Stimulated activated CD8-positive, alpha-beta memory T cell treated with anti-CD3 and anti-CD28 coated beads, Interleukin-2, amount 100 ng/mL, for 48 hours (primary cell): ENCODE results near the gene PRKCE.

Experiments used
- DNase-seq, 2 donors: peaks; one replicate each; pipeline ENCODE4 v3.0.0-alpha.2; 2020; ENCODE audit warnings: low read depth in 2 of 2

The PRKCE gene

DNA sequence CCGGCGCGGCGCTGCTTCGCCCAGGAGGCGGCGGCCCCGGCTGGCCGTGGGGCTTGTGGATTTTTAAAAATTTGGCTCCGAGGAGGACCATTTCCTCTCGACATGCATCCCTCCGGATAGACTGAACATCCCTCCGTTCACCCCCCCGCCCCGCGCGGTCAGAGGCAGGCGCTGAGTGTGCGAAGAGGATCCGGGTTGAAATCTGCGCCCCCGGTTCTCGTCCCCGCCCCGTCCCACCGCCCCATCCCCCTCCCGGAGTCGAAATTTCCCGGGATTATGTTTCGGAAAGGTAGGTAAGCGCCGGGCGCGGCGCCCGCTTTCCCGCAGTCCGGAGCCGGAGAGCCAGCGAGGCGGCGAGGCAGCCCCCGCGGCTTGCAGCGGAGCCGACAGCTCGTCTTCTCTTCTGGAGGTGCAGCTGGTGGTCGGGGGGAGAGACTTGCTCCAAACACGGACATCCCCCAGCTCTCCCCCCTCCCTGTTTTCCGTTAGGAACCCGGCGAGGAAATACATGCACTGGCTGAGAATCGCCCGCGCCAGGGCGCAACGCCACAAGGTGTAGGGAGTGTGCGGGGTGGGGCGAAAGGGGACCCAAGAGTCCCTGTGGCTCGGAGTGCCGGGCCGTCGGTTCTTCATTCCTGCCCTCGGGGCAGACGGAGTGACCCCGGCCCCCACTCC, at the start of gene PRKCE:
Gene PRKCE, plus strand, starts transcription at position 261 of the 675 bp plus-strand sequence.
- DNase-seq: peak; percentile 17 to 26

DNA sequence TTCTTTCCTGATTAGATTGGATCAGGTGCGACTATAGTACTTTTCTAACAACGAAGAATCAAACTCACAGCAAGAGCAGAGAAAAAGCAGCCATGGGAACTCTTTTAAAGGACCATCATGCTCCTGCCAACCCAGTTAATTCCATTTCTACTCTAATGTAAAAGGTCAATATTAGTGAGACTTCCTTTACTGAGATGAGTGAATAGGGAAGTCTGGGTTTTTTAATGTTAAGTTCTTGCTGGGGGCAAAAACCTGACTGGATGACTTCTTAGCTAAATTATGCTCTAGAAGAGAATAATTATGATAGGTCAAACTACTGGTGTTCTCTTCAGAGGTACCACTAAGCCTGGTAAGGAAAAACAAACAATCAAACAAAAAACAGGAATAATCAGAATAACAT, 48.9 kb upstream of the PRKCE start:
- no peak for DNase-seq

DNA sequence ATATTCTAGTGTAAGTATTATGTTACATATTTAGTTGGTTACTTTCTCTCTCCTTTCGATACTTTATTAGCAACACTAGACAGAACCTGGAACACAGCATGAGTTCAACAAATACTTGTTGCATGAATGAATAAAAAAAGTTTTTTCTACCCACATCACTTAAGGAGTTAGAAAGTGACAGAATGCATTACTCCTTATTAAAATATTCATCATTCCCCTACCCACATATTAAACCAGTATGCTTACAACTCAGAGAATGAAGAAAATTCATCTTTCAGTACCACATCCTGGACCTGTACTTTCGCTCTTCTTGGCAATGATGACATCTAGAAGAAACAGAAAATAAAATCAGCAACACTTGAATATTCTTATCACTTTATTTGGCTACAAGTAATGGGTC, 46.4 kb upstream of the PRKCE start:
- DNase-seq: no peak

DNA sequence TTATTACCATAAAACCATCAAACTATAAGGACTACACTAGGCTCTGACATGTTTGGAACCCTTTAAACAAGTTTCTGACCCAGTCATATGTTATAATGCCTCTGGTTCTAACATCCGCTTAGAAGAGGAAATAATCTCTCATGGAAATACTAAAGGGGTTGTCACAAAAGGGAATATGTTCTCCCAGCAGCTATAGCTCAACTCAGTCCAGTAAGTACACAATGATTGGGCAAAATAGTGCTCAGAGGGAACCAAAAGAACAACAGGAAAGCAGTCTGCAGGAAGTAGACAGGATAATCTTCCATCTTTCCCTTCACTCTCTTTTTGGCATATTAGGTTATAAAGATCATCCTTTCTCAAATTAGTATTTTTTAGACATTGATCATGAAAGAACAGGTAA, 44.7 kb upstream of the PRKCE start:
- no peak for DNase-seq

DNA sequence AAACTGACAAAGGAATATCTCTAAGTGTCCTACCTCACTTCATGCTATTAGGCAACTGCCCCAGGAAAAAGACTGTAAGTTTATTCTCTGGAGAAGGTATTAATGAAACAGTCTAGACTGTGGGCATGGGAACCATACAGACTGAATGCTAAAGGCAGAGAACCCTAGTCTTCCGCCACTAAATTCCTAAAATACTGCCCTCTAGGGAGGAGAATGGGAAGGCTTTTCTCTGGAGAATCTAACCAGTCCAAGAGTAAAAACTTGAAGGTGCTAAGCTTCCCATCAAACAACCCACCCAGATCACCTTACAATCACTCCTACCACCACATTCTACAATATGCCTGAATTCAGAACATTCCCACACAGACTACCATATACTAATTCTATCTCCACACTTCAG, 43.8 kb upstream of the PRKCE start:
- DNase-seq: no peak

DNA sequence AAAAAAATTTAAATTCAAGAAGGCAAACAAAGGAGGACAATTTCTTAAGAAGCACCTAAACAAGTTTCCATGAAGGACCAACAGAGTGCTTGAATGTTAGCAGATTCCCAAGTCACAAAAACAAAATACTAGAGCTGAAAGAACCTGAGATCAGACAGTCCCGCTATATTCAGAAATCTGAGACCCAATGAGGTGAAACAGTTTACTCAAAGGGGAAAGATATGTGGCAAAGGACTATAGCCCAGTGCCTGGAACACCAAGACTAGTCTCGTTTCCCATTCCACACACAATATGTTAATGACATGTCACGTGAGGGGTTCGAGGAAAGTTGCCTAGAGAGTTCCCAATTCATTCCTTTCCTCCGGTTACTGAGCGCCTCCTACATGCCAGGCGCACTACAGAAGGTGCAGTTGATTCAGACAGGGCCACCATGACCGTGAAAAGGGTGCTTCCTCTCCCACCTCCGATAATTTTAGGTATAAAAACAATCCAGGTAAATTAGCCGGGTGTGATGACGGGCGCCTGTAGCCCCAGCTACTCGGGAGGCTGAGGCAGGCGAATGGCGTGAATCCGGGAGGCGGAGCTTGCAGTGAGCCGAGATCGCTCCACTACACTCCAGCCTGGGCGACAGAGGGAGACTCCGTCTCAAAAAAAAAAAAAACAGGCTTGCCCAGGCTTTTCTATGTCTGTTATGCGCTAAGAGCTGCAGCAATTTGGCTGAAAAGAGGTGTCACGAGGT, 41.0 kb upstream of the PRKCE start:
- DNase-seq: peak in 1 of 2 donors; percentile 15

DNA sequence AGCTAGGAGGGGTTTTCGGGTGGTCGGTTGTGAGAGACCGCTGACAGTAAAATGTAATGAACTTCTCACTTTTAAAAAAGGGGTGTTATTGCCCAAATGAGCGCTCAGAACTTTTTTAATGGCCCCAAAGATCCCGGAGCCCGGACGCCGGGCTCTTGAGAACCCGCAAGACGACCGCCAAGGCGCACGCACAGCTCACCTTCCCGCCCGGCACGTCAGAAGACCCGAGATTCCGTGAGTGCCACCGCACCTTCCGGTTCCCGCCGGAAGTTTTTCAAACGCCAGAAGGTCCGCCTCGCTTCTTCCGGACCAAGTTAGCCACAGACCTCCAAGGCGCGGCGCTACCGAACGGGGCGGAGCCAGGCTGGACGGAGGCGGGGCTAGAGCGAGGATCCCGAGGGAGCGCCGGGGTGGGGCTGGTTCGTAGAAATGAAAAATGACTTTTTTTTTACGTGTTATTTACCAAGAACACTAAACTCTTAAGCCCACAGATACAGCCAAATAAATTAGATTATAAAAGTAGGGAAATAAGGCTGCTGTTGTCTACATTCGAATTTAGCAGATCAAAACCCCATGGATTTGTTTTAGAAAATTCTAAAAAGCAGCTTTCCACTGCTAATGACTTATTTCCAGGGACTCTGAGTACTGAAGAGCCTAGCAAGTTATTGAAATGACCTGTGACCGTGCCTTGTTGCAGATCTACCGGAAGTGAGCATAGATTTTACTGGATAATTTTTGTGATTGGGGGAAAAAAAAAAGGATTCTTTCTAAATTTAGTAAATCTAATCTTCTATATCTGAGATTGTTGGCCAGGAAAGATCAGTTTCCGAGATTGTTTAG, 40.2 kb upstream of the PRKCE start, which contains the start of gene SRBD1:
Gene SRBD1, minus strand, starts transcription at position 248 of the 840 bp plus-strand sequence. CDS start 5,826 bp downstream, outside the sequence.
- DNase-seq: peak; percentile 86 to 92

DNA sequence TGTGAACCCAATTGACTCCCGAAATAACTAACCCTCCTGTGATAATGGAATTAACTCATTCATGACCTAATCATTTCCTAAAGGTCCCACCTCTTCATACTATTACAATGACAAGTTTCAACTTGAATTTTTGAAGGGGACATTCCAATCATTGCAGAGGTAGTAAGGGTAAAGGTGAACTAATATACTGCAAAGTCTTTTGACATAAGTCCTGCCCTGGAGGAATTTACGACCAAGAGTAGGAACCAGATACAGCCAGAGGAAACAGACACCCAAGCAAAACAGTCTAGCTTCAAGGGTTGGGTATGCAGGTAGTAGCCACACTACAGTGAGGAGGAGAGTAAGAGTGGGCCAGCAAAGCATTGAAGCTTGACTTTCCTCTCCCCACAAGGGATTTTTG, 39.2 kb upstream of the PRKCE start:
- no peak for DNase-seq

DNA sequence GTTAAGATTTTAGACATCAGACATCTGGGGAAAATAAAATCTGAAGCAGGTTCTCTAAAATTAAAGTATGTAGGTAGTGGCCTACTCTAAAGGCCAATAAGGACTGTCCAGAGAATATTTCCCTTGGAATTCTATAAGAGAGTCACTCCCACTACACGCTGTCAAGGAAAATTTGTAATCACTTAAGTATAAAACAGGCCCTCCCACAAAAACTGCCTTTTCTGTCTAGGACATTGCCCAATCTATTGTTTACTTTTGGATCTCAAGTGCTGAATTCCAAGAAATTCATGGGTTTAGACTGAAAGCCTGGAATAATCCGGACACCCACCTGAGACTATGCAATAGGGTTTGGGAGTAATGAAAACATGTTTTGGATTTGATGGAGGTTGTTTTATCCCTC, 38.7 kb upstream of the PRKCE start:
- DNase-seq: no peak

DNA sequence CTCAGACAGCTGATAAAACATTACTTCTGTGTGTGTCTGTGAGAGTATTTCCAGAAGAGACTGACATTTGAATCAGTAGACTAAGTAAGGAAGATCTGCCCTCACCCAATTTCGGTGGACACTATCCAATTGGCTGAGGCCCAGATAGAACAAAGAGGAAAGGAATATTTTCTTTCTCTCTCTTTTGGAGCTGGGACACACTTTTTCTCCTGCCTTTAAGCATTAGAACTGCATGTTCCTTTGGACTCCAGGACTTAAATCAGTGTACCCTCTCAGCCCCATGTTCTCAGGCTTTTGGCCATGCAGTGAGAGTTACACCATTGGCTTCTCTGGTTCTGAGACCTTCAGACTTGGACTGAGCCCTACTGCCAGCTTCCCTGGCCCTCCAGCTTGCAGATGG, 37.1 kb upstream of the PRKCE start:
- DNase-seq: no peak

DNA sequence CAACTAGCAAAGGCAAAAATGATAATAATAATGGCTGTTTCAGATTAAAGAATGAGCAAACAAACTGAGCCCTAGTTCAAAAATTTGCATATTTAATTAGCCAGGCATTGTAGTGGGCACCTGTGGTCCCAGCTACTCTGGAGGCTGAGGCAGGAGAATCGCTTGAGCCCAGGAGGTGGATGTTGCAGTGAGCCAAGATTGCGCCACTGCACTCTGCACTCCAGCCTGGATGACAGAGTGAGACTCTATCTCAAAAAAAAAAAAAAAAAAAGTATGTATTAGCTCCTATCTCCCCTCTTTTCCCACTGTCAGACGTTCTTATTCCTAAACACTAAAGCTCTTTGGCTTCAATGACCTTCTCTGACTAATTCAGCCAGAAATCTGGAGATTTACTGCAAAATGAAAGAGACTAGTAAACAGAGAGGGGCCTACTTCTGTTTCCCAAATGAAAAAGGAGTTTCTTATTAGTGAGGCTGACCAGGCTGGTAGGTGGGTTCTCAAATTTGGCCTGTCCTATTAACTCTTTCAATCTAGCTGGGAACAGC, 36.5 kb upstream of the PRKCE start:
- DNase-seq: no peak

DNA sequence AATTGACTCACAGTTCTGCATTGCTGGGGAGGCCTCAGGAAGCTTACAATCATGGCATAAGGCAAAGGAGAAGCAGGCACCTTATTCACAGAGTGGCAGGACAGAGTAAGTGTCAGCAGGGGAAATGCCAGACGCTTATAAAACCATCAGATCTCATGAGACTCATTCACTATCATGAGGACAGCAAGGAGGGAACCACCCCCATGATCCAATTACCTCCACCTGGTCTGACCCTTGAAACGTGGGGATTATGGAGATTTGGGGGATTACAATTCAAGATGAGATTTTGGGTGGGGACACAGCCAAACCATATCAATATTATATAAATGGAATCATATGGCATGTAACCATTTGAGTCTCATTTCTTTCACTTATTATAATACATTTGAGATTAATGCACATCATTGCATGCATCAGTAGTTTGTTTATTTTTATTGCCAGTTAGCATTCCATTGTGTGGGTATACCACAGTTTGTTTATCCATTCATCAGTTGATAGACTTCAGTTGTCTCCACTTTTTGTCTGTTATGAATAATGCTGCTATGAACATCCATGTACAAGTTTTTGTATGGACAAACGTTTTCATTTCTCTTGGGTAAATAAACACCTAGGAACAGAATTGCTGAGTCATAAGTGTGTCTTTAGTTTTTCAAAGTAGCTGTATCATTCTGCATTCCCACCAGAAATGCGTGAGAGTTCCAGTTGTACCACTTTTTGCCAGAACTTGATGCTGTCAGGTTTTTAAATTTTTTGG, 34.6 kb upstream of the PRKCE start:
- DNase-seq: no peak

DNA sequence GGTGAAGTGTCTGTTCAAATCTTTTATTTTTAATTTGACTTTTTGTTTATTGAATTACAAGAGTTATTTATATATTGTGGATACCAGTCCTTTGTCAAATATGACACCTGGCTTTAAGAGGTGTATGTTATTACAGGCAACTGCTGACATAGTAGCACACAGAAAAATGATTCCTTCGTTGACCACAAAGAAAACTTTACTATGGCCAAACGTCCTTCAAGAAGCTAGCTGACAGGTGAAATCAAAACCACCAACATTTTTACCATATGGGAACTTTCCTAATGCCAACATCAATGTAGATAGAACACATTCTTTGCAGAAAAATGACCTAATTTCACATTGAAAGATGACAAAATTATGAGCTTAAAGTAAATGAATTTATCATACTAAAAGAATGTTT, 34.0 kb upstream of the PRKCE start:
- no peak for DNase-seq

DNA sequence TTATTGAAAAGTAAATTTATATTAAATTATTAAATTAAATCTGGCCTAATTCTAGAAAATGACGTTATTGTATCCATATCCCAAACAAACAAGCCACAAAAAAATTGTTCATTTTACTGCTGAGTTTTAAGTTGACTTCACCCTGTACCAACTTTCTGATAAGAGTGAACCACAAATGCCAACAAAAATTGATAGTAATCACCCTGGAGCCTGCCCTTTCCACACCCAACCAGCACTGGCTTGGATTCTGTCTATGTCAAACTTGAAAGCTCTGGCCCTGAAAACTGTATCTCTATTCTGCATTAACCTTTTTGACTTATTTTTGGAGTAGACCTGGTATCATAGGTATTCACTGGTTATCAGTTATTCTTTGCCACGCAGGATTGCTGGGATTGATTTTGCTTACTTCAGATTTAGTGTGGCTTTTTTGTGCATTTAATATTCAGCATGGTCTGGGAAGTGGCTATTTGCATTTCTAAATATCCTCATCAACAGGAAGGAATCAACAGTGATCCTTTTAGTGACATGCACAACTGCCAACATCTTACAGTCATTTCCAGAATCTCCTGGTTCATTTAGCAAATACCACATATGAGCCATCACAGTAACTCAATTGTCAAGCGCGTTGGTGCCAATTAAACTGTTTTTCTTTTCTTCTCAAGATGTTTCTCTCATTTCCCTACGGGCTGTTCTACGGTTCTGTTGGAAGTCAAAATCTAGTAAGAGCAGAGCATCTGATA, 29.0 kb upstream of the PRKCE start:
- no peak for DNase-seq

DNA sequence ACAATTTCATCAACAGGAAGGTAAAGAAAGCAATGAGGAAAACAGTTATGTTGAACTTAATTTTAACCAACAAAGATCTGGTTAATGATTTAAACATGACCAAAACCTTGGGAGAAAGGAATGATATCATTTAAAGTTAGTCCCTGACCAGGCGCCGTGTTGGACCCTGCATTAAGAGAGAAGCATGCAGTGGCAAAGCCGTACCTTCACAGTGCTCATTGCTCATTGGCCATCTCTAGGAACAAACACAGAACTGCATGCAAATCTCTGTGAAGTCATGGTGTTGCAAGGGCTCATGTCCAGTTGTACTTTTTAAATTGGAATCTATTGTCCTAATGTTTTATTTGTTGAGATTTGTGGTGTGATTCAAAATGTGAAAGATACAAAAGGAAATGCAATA, 28.4 kb upstream of the PRKCE start:
- no peak for DNase-seq

DNA sequence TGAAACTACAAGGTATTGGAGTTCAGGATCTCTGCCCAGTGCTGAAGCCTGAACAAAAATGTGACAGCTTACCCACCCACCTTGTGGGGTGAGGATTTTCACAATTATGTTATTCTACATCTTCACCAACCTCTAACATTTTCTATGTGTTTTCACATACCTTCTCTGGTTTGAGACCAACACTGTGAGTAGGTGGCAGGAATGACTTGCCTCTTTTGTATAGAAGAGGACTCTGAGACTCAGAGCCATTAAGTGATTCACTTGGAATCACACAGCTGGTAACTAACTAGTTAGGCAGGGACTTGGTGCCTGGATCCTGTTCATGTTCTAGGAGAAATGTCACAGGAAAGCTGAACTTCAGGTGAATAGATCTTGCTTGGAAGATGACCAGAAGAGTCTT, 25.7 kb upstream of the PRKCE start:
- no peak for DNase-seq

DNA sequence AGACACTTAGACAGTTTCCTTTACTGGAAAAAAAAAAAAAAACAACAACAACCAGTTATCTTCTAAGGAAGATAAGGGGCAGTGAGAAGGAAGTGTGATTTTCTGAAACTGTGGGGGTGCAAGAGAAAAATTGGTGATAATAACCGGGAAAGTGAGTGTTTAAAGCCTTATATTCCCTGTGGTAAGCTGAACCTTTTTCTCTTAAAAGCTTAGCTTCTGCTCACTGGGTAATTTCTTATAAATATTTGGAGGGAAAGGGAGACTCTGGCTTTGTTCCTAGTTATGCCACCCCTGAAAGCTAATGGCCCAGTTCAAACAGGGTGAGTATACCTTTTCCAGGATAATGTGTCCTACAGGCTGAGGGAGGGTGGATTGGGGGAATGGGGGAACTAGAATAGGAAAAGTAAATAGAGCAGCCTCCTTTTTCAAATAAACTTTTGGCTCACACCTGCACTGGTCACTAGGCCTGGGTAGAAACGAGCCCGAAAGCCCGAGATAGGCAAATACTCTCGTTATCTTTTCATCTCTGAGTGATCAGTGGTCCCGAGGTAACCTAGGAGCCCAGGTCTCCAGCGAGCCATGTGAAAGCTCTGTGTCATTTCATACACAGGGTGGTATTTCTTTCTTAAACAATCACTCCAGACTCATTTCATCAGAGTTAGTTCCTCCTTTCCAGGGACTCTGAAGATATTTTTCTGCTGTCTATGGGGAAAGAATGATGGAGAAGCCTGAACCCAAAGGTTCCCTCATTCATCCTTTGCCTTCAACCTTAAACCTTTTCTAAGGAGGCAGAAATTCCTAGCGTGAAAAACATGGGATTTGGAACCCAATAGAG, 24.9 kb upstream of the PRKCE start:
- DNase-seq: no peak

DNA sequence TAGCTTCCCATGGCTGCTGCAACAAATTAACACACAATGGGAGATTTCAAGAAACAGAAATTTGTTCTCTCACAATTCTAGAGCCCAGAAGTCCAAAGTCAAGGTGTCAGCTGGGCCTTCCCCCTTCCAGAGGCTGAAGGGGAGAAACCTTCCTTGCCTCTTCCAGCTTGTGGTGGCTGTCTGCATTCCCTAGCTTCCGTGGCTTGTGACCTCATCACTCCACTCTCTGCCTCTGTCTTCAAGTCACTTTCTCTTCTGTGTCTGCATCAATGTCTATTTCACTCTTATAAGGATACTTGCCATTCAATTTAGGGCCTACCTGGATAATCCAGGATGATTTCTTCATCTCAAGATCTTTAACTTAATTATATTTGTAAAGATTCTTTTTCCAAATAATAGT, 23.6 kb upstream of the PRKCE start:
- DNase-seq: no peak

DNA sequence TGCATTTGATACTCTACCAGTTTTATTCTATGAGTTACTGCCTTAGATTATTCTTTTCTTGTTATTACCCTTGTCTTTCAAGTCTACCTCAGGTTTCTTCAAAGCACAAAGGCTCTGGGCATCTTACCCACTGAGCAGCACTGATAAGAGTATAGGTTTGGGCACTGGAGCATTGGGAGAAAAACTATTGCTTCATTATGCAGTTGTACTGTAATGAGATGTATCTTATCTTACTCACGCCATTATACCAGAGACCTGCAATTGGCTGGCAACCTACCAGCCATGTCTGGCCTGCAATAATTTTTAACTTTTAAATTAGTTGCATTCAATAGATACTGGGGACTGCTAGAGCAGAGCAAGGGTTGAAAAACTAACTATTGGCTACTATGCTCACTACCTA, 21.5 kb upstream of the PRKCE start:
- no peak for DNase-seq

DNA sequence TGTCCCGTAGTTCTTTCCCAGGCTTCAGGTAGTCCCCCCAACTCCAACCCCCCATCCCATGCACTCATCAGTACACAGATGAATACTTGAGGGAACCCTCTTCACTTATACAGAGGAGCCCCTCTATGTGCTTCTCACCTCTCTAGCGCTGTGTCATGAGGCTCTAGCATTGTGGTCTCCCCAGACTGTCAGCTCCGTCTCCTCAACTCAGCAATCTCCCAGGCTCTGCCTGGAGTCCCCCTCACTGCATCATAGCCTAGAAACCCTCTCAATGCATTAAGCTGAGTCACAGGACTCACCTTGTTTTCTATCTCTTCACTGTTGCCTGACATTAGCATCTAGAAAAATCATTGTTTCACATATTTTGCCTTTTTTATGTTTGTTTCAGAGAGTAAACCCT, 20.2 kb upstream of the PRKCE start:
- no peak for DNase-seq
